SU-DHL-6 (cell line): ENCODE results near the gene CHSY1.

Source experiments
- H2AFZ ChIP-seq: fragments of 200-600 bp; sonication (generic); 2 replicates; pipeline ENCODE4 v1.6.1; 2014; ENCODE audit warnings: low read depth, mild to moderate bottlenecking, moderate library complexity, mixed read lengths, antibody characterized with exemption, low read length; ENCODE audit not compliant: severe bottlenecking
- H3F3A ChIP-seq: fragments of 200-600 bp; shearing (Covaris generic); 2 replicates; pipeline ENCODE4 v1.6.0; 2016; ENCODE audit warnings: antibody characterized with exemption, mild to moderate bottlenecking; ENCODE audit not compliant: insufficient read depth
- H3K27ac ChIP-seq: fragments of 200-600 bp; sonication (generic); 2 replicates; pipeline ENCODE4 v1.5.1; 2016; ENCODE audit warnings: low read depth, mild to moderate bottlenecking, low read length, moderate library complexity, mixed read lengths
- H3K27me3 ChIP-seq: fragments of 200-600 bp; sonication (generic), shearing (Covaris generic); 2 replicates; pipeline ENCODE4 v1.6.0; 2014; ENCODE audit warnings: mild to moderate bottlenecking, low read length
- H3K36me3 ChIP-seq: fragments of 200-600 bp; sonication (generic); 2 replicates; pipeline ENCODE4 v1.6.1; 2014; ENCODE audit warnings: mild to moderate bottlenecking, low read length, mixed read lengths
- H3K4me2 ChIP-seq: fragments of 300-600, 200-600 bp; shearing (Covaris generic), sonication (generic); 2 replicates; pipeline ENCODE4 v1.6.0; 2014; ENCODE audit warnings: low read length, low read depth, mild to moderate bottlenecking; ENCODE audit not compliant: poor library complexity, severe bottlenecking
- H3K4me3 ChIP-seq: fragments of 200-600 bp; sonication (generic); 2 replicates; pipeline ENCODE4 v1.5.1; 2014; ENCODE audit warnings: antibody characterized with exemption, low read length, mild to moderate bottlenecking, mixed read lengths; ENCODE audit not compliant: insufficient read depth, poor library complexity, severe bottlenecking
- H3K79me2 ChIP-seq: fragments of 200-600 bp; sonication (generic); 2 replicates; pipeline ENCODE4 v1.6.1; 2014; ENCODE audit warnings: mild to moderate bottlenecking, low read length, moderate library complexity; ENCODE audit not compliant: insufficient read depth
- H3K9ac ChIP-seq: fragments of 200-600 bp; sonication (generic); 2 replicates; pipeline ENCODE4 v1.7.0; 2014; ENCODE audit warnings: mild to moderate bottlenecking, low read length
- H3K9me2 ChIP-seq: fragments of 200-600 bp; sonication (generic); replicated peaks from 2 replicates; pipeline ENCODE4 v1.6.1; 2014; ENCODE audit warnings: low read length; ENCODE audit not compliant: insufficient read depth
- H3K9me3 ChIP-seq: fragments of 200-600 bp; sonication (generic); 2 replicates; pipeline ENCODE4 v1.6.1; 2014; ENCODE audit warnings: low read length, mixed read lengths; ENCODE audit not compliant: insufficient read depth
- H4K20me1 ChIP-seq: fragments of 200-600 bp; sonication (generic); 2 replicates; pipeline ENCODE4 v1.6.1; 2014; ENCODE audit warnings: low read depth, mild to moderate bottlenecking, antibody characterized with exemption, low read length, moderate library complexity, mixed read lengths
- EZH2phosphoT487 ChIP-seq: fragments of 200-600 bp; sonication (generic), shearing (Covaris generic); conservative IDR thresholded peaks from 2 replicates; pipeline ENCODE4 v1.6.1; 2018; ENCODE audit warnings: mild to moderate bottlenecking, antibody characterized with exemption, low read length, moderate library complexity, mixed read lengths
- TF ChIP-seq, protein P1 (sequence below): fragments of 200-600 bp; sonication (generic); IDR thresholded peaks from one replicate; pipeline ENCODE4 v1.5.1; 2017; ENCODE audit warnings: antibody characterized with exemption, mild to moderate bottlenecking, low read length, moderate library complexity; ENCODE audit not compliant: insufficient read depth, poor library complexity, severe bottlenecking

Gene CHSY1

DNA sequence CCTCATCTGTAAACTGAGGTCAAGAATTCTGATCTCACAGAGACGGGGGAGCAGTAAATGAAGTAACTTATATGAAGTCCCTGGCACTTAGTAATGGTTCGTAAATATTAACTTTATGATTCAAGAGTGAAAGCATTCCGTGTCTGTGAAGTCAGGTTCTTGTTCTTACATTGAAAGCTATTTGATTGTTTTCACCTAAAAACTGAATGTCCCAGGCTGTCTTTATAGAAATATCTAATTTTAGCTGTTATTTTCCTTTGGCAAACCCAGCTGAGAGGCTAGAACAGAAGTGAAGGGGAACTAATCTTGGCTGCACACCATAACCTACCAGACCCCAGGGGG, 84.5 kb downstream of the CHSY1 start:
- no peaks in the 10 kb centered on the region for H3K9me2 ChIP-seq
- no peak overlapping the region for H3K27ac ChIP-seq
- H3K9ac ChIP-seq, result no peak overlapping the region
- H3K36me3 ChIP-seq, result peaks cover 6% of the 10 kb centered on the region; the same call in 1 of the 2 replicates
- no peak overlapping the region for H3K4me2 ChIP-seq
- H3K79me2 ChIP-seq, result no peaks in the 10 kb centered on the region
- no peak overlapping the region for H2AFZ ChIP-seq
- no peak overlapping the region for H3K4me3 ChIP-seq
- H3K9me3 ChIP-seq, result peaks cover 18% of the 10 kb centered on the region
- no peaks in the 10 kb centered on the region for H4K20me1 ChIP-seq
- H3F3A ChIP-seq, result no peaks in the 10 kb centered on the region
- TF ChIP-seq EZH2phosphoT487, result no peak
- TF ChIP-seq, protein P1, sequence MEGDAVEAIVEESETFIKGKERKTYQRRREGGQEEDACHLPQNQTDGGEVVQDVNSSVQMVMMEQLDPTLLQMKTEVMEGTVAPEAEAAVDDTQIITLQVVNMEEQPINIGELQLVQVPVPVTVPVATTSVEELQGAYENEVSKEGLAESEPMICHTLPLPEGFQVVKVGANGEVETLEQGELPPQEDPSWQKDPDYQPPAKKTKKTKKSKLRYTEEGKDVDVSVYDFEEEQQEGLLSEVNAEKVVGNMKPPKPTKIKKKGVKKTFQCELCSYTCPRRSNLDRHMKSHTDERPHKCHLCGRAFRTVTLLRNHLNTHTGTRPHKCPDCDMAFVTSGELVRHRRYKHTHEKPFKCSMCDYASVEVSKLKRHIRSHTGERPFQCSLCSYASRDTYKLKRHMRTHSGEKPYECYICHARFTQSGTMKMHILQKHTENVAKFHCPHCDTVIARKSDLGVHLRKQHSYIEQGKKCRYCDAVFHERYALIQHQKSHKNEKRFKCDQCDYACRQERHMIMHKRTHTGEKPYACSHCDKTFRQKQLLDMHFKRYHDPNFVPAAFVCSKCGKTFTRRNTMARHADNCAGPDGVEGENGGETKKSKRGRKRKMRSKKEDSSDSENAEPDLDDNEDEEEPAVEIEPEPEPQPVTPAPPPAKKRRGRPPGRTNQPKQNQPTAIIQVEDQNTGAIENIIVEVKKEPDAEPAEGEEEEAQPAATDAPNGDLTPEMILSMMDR, result no peak
- H3K27me3 ChIP-seq, result no peaks in the 10 kb centered on the region

DNA sequence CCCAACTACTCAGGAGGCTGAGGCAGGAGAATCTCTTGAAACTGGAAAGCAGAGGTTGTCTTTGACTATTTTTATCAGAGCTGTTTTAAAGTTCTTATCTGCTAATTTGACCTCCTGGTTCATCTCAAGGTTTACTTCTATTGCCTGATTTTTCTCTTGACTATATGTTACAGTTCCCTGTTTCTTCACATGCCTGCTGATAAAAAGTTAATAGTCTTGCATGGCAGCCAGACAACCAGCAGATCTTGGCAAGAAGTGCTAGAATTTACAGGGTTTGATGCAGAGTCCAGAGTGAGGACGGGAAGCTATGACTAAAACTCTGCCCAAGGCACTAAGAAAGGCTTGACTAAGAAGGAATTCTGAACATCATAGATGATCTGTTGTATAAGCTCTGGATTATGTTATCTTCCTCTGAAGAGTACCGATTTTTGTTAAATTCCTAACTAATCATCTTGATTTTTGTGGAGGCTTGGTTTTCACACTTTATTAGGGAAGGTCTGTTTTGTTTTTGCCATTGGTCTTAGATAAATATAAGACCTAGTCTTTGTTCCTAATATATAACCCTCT, 85.9 kb downstream of the CHSY1 start:
- Histone ChIP-seq H3K4me3 (no peak overlapping the region), H3K27ac (no peak overlapping the region)
- TF ChIP-seq, protein P1, result no peak
- TF ChIP-seq EZH2phosphoT487, result no peak

DNA sequence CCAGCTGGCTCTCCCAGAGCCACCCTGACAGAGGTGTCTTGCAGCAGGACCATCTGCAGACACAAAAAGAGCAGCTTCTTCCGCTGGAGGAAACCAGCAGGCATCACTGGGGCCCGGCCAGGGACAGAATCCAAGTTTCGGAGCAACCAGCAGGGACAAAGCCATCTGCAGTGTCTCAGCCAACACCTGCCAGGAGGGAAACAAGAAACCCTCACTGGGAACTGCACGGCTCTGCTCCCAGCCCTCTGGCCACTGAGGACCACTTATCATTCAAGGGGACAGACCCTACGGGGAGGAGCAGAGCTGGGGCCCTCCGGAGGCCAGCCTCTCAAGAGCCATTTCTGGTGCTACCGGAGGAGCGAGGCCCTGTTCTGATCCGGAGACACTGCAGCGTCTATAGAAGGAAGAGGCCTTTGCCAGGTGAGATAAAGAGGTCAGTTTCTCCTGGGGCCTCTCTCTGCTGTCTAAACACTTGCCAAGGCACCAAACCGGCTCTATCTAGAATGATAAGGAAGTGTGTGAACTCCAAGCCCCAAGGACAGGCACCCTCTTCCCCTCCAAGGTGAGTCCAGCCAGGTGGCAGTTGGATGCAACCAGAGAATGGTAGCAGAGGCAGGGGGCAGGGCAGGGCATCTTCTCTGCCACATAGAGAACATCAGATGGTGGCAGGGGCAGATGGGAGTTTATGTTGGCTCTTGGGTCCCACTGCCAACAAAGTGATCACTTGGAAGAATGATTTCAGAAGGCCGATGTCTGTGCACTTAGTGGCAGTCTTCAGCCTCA, 89.0 kb downstream of the CHSY1 start:
- Histone ChIP-seq H3F3A (no peaks in the 10 kb centered on the region), H3K27ac (no peak overlapping the region)

More for the DNA sequence above, 85.9 kb downstream of the CHSY1 start:
- Histone ChIP-seq H3K4me2 (no peak overlapping the region), H3F3A (no peaks in the 10 kb centered on the region), H2AFZ (no peak overlapping the region), H3K36me3 (peaks cover 6% of the 10 kb centered on the region; the same call in 1 of the 2 replicates), H3K9me2 (no peaks in the 10 kb centered on the region), H3K27me3 (no peaks in the 10 kb centered on the region), H4K20me1 (no peaks in the 10 kb centered on the region), H3K9ac (no peak overlapping the region), H3K9me3 (peaks cover 18% of the 10 kb centered on the region), H3K79me2 (no peaks in the 10 kb centered on the region)

More for the DNA sequence above, 89.0 kb downstream of the CHSY1 start:
- Histone ChIP-seq H3K4me3 (no peak overlapping the region), H3K36me3 (peaks cover 6% of the 10 kb centered on the region; the same call in 1 of the 2 replicates), H4K20me1 (no peaks in the 10 kb centered on the region), H3K79me2 (no peaks in the 10 kb centered on the region), H3K27me3 (no peaks in the 10 kb centered on the region), H2AFZ (no peak overlapping the region), H3K9me2 (no peaks in the 10 kb centered on the region), H3K9ac (no peak overlapping the region), H3K9me3 (peaks cover 18% of the 10 kb centered on the region), H3K4me2 (no peak overlapping the region)
- TF ChIP-seq, protein P1, result no peak
- no peak for TF ChIP-seq EZH2phosphoT487
